Non-pigmented ciliary epithelial cell (primary cell): Measurements from ENCODE around the gene GRIN2A.

ENCODE experiments used
- DNase-seq: peaks from one replicate; pipeline ENCODE4 v3.0.0-alpha.2; 2010; ENCODE audit warnings: low read depth

Gene GRIN2A

GRCh38 chr16:10085078-10085798 is 97.0 kb downstream of the GRIN2A start:
- DNase-seq: no peak

- DNase-seq: no peak
Observed at GRCh38 chr16:10083301-10083700, 98.9 kb downstream of the GRIN2A start.

- DNase-seq: no peak
Observed at GRCh38 chr16:10081201-10081940, 100.9 kb downstream of the GRIN2A start.

- peak; percentile 45 for DNase-seq
Observed at GRCh38 chr16:10080051-10080772, 102.0 kb downstream of the GRIN2A start.

- DNase-seq: no peak
Observed at GRCh38 chr16:10078541-10078949, 103.7 kb downstream of the GRIN2A start.

GRCh38 chr16:10077861-10078260 is 104.4 kb downstream of the GRIN2A start:
- no peak for DNase-seq

GRCh38 chr16:10076037-10076436 is 106.2 kb downstream of the GRIN2A start:
- DNase-seq: no peak

GRCh38 chr16:10070591-10070990 is 111.6 kb downstream of the GRIN2A start:
- DNase-seq: no peak

- DNase-seq: no peak
Observed at GRCh38 chr16:10069374-10069773, 112.9 kb downstream of the GRIN2A start.

- DNase-seq: no peak
Observed at GRCh38 chr16:10067835-10068234, 114.4 kb downstream of the GRIN2A start.

GRCh38 chr16:10067406-10067805 is 114.8 kb downstream of the GRIN2A start:
- no peak for DNase-seq

GRCh38 chr16:10065019-10065418 is 117.2 kb downstream of the GRIN2A start:
- DNase-seq: no peak

GRCh38 chr16:10048850-10049249 is 133.4 kb downstream of the GRIN2A start:
- DNase-seq: no peak

- DNase-seq: no peak
Observed at GRCh38 chr16:10045947-10046346, 136.3 kb downstream of the GRIN2A start.

- DNase-seq: no peak
Observed at GRCh38 chr16:10045291-10045775, 136.9 kb downstream of the GRIN2A start.

- DNase-seq: no peak
Observed at GRCh38 chr16:10040136-10041080, 141.8 kb downstream of the GRIN2A start.

GRCh38 chr16:10039220-10040096 is 142.8 kb downstream of the GRIN2A start:
- no peak for DNase-seq

- no peak for DNase-seq
Observed at GRCh38 chr16:10037751-10038150, 144.5 kb downstream of the GRIN2A start.

- DNase-seq: no peak
Observed at GRCh38 chr16:10036956-10037355, 145.3 kb downstream of the GRIN2A start.

GRCh38 chr16:10033556-10033955 is 148.7 kb downstream of the GRIN2A start:
- DNase-seq: no peak

- DNase-seq: no peak
Observed at GRCh38 chr16:10031955-10032354, 150.3 kb downstream of the GRIN2A start.
